ENCODE measurements around the gene SPOCK3. TPM values are rescaled to one million over a fixed set of nuclear protein-coding genes. Genes with fewer than 3 reads are reported as not detected.

SPOCK3 gene
- total RNA-seq, 2 donors from 2014 or later, result not detected

DNA sequence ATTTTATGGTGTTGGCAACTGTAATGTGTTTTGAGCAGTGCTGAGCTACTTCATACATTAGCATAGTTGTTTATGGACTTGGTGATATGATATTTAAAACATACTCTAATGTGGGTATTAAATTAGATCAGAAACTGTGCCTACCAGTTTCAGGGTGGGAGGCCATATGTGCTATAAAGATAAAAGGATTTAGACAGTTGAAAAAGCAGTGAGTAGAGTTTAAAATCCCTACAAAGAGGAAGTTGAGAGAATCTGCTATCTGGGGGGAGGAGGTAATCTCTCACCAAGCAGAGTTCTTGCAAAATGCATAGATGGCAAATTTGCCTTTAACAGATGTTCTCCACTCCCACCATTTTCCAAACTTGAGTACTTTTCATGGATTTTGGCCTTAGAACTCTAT is 154.5 kb downstream of the SPOCK3 start:
- no peak overlapping the region for H3K27ac ChIP-seq
- no peak overlapping the region for H3K4me3 ChIP-seq
- no peaks in the 10 kb centered on the region for H3K9me3 ChIP-seq
- DNase-seq (ENCODE audit: low spot score), result no peak
- no peaks in the 10 kb centered on the region for H3K27me3 ChIP-seq
- no peaks in the 10 kb centered on the region for H3K4me1 ChIP-seq
- TF ChIP-seq, protein P1, sequence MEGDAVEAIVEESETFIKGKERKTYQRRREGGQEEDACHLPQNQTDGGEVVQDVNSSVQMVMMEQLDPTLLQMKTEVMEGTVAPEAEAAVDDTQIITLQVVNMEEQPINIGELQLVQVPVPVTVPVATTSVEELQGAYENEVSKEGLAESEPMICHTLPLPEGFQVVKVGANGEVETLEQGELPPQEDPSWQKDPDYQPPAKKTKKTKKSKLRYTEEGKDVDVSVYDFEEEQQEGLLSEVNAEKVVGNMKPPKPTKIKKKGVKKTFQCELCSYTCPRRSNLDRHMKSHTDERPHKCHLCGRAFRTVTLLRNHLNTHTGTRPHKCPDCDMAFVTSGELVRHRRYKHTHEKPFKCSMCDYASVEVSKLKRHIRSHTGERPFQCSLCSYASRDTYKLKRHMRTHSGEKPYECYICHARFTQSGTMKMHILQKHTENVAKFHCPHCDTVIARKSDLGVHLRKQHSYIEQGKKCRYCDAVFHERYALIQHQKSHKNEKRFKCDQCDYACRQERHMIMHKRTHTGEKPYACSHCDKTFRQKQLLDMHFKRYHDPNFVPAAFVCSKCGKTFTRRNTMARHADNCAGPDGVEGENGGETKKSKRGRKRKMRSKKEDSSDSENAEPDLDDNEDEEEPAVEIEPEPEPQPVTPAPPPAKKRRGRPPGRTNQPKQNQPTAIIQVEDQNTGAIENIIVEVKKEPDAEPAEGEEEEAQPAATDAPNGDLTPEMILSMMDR (IDR thresholded peaks at IDR 0.05), result no peak
- no peaks in the 10 kb centered on the region for H3K36me3 ChIP-seq

DNA sequence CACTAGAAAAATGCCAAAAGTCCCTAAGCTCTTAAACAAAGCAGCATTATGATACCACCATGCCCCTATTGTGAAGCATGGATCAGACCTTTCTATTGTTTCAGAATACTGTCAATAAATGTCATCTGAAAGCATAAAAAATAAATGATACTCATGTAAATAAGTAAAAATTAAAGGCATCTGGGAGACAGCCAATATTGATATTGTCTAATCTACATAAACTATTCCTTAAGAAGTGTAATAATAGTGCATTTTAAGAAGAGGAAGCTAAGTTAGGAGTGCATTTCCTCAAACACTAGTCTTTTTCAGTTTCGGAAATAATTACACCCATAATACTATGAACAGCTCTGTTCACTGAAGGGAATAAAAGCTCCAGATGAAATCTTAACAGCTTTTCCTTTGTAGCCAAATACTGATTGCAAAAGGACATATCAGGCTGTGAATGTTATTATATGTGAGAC is 181.6 kb downstream of the SPOCK3 start:
- Histone ChIP-seq H3K27me3 (no peaks in the 10 kb centered on the region), H3K4me1 (no peaks in the 10 kb centered on the region), H3K36me3 (no peaks in the 10 kb centered on the region), H3K27ac (no peak overlapping the region), H3K9me3 (no peaks in the 10 kb centered on the region), H3K4me3 (no peak overlapping the region)
- no peak for DNase-seq (ENCODE audit: low spot score)
- TF ChIP-seq, protein P1 (IDR thresholded peaks at IDR 0.05), result no peak

- DNase-seq (ENCODE audit: low spot score), result no peak
- H3K36me3 ChIP-seq, result no peaks in the 10 kb centered on the region
- TF ChIP-seq, protein P1 (IDR thresholded peaks at IDR 0.05), result no peak
Observed at GRCh38 chr4:167049257-167049656, 185.0 kb downstream of the SPOCK3 start.

DNA sequence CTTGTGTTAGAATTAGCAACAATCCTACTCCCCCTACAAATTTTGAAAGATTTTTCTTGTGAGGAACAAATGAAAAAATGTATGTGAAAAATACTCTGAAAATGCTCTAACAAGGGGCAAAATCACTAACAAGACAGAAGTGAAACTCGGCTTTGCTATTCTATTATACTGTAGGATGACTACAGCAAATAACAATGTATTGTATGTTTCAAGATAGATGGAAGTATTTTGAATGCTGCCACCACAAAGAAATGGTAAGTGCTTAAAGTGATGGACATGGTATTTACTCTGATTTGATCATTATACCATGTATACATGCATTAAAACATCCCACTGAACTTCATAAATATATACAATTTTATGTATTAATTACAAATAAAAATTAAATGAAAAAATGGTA is 192.8 kb downstream of the SPOCK3 start:
- no peak for DNase-seq (ENCODE audit: low spot score)
- Histone ChIP-seq H3K27me3 (no peaks in the 10 kb centered on the region), H3K27ac (no peak overlapping the region), H3K4me3 (no peak overlapping the region), H3K36me3 (no peaks in the 10 kb centered on the region), H3K9me3 (no peaks in the 10 kb centered on the region), H3K4me1 (no peaks in the 10 kb centered on the region)
- TF ChIP-seq, protein P1 (IDR thresholded peaks at IDR 0.05), result no peak

More at GRCh38 chr4:167049257-167049656, 185.0 kb downstream of the SPOCK3 start:
- Histone ChIP-seq H3K4me3 (no peak overlapping the region), H3K27me3 (no peaks in the 10 kb centered on the region), H3K9me3 (no peaks in the 10 kb centered on the region), H3K4me1 (no peaks in the 10 kb centered on the region), H3K27ac (no peak overlapping the region)

DNA sequence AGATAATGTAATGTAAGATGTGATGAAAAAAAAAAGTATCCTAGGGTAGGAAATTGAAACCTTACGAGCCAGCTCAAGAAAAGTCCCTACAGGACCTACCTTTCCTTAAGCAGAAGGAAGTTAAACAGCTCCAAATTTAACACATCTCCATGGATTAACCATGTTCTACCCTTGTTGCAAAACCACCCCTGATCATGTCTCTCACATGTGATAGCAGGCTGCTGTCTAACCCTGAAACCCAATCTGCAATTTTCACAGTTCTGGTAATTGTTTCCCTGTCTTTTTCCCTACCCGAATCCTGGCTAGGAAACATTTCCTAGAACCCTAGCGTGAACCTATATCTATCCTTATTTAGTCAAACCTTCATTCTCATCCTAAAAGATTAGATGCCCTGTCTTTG is 198.9 kb downstream of the SPOCK3 start:
- Histone ChIP-seq H3K4me1 (no peaks in the 10 kb centered on the region), H3K36me3 (no peaks in the 10 kb centered on the region), H3K27ac (no peak overlapping the region), H3K9me3 (no peaks in the 10 kb centered on the region), H3K4me3 (no peak overlapping the region), H3K27me3 (no peaks in the 10 kb centered on the region)
- no peak for DNase-seq (ENCODE audit: low spot score)
- TF ChIP-seq, protein P1 (IDR thresholded peaks at IDR 0.05), result no peak

- H3K36me3 ChIP-seq, result no peaks in the 10 kb centered on the region
- TF ChIP-seq, protein P1 (IDR thresholded peaks at IDR 0.05), result no peak
- no peaks in the 10 kb centered on the region for H3K4me1 ChIP-seq
- H3K9me3 ChIP-seq, result no peaks in the 10 kb centered on the region
- H3K4me3 ChIP-seq, result no peak overlapping the region
- no peaks in the 10 kb centered on the region for H3K27me3 ChIP-seq
- H3K27ac ChIP-seq, result no peak overlapping the region
- no peak for DNase-seq (ENCODE audit: low spot score)
Observed at GRCh38 chr4:167034983-167035382, 199.3 kb downstream of the SPOCK3 start.
